Lower leg skin (tissue), 3 donors: ENCODE measurements around the gene MRPL38.

Experiments
- CTCF ChIP-seq, 3 donors: fragments of 450-650 bp; IDR thresholded peaks; one replicate each; pipeline ENCODE4 v1.5.1; 2016; ENCODE audit warnings: antibody characterized with exemption in 3 of 3, mild to moderate bottlenecking in 3 of 3, moderate library complexity in 2 of 3
- POLR2A ChIP-seq, 2 donors: fragments of 450-650 bp; IDR thresholded peaks; one replicate each; pipeline ENCODE4 v1.6.1; 2016 to 2017; ENCODE audit warnings: antibody characterized with exemption in 2 of 2, mild to moderate bottlenecking in 1 of 2, moderate library complexity in 1 of 2

DNA sequence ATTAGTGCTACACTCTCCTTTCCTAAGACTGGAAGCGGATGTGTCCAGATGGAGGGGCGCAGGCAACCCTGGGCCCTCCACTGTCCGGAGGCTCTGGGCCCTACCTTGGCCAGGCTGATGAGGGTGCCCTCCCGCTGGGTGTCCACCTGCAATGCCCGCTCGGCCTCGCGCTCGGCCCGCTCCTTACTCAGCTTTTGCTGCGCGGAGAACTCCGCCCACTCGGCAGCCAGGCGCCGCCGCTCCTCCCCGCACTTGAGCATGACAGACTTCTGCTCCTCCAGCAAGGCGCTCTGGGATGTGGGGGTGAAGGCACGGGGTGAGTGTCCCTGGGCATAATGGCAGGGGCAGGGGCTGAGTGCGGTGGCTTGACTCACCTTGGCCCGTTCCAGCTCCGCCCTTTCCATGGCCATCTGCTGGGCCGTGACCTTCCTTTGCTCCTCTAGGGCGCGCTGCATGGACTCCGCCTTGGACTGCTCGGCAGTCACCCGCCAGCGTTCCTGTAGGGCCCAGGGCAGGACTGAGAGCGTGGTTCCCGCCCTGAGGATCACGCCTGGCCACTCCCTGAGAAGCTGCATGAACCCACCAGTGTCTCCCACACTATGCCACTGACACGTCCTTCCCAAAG lies 10.1 kb upstream of the MRPL38 start:
- TF ChIP-seq CTCF (IDR thresholded peaks at IDR 0.05) (no peak), POLR2A (IDR thresholded peaks at IDR 0.05) (no peak)
